HEK293T (cell line): ENCODE measurements around the gene TMEM132D.

Experiments used
- CTCF ChIA-PET: fragments of 350-600 bp; formaldehyde crosslinking; extraction: SDS; loops from one replicate; lab custom pipeline; 2021; ENCODE audit warnings: antibody characterized with exemption, inconsistent platforms; lab: Yijun Ruan, JAX
- POLR2A ChIA-PET: fragments of 350-600 bp; formaldehyde crosslinking; extraction: SDS; loops from one replicate; lab custom pipeline; 2020; ENCODE audit warnings: antibody characterized with exemption, inconsistent platforms; lab: Yijun Ruan, JAX
- DNase-seq: peaks from one replicate; pipeline ENCODE4 v3.0.0; 2012; ENCODE audit warnings: mixed read lengths; ENCODE audit errors: extremely low spot score
- ARNT ChIP-seq: fragments of 450-650 bp; IDR thresholded peaks from 2 replicates; pipeline ENCODE4 v1.6.1; 2017; ENCODE audit warnings: mild to moderate bottlenecking
- BHLHE40 ChIP-seq: fragments of 450-650 bp; IDR thresholded peaks from 2 replicates; pipeline ENCODE4 v1.6.1; 2016; ENCODE audit warnings: mild to moderate bottlenecking, moderate library complexity, borderline replicate concordance
- CTBP1 ChIP-seq: fragments of 450-650 bp; IDR thresholded peaks from 2 replicates; pipeline ENCODE4 v1.6.1; 2016; ENCODE audit warnings: borderline replicate concordance
- ELF4 ChIP-seq: fragments of 450-650 bp; IDR thresholded peaks from 2 replicates; pipeline ENCODE4 v1.6.1; 2017; ENCODE audit warnings: antibody characterized with exemption
- FOXA1 ChIP-seq: fragments of 450-650 bp; IDR thresholded peaks from 2 replicates; pipeline ENCODE4 v1.6.1; 2016; ENCODE audit warnings: mild to moderate bottlenecking
- FOXK2 ChIP-seq: fragments of 450-650 bp; IDR thresholded peaks from 2 replicates; pipeline ENCODE4 v1.6.1; 2016; ENCODE audit warnings: mild to moderate bottlenecking
- FOXM1 ChIP-seq: fragments of 450-650 bp; IDR thresholded peaks from 2 replicates; pipeline ENCODE4 v1.6.1; 2017; ENCODE audit warnings: mild to moderate bottlenecking, borderline replicate concordance
- HDGF ChIP-seq: fragments of 450-650 bp; IDR thresholded peaks from 2 replicates; pipeline ENCODE4 v1.6.1; 2017; ENCODE audit warnings: antibody characterized with exemption, borderline replicate concordance
- L3MBTL2 ChIP-seq: fragments of 450-650 bp; conservative IDR thresholded peaks from 2 replicates; pipeline ENCODE4 v1.6.1; 2016; ENCODE audit warnings: mild to moderate bottlenecking
- LEF1 ChIP-seq: fragments of 450-650 bp; IDR thresholded peaks from 2 replicates; pipeline ENCODE4 v1.6.1; 2017; ENCODE audit warnings: mild to moderate bottlenecking, borderline replicate concordance
- NFRKB ChIP-seq: fragments of 450-650 bp; IDR thresholded peaks from 2 replicates; pipeline ENCODE4 v1.6.1; 2016; ENCODE audit warnings: mild to moderate bottlenecking, moderate library complexity
- PKNOX1 ChIP-seq: fragments of 450-650 bp; IDR thresholded peaks from 2 replicates; pipeline ENCODE4 v1.6.1; 2016
- SP1 ChIP-seq: fragments of 450-650 bp; IDR thresholded peaks from 2 replicates; pipeline ENCODE4 v1.6.1; 2017
- SUZ12 ChIP-seq: fragments of 450-650 bp; IDR thresholded peaks from 2 replicates; pipeline ENCODE4 v1.6.1; 2016; ENCODE audit warnings: mild to moderate bottlenecking
- TARDBP ChIP-seq: fragments of 450-650 bp; IDR thresholded peaks from 2 replicates; pipeline ENCODE4 v1.6.1; 2016
- ZNF384 ChIP-seq: fragments of 450-650 bp; IDR thresholded peaks from 2 replicates; pipeline ENCODE4 v1.6.1; 2016

TMEM132D gene

GRCh38 chr12:129706716-129707115, 197.1 kb downstream of the TMEM132D start:
- POLR2A ChIA-PET: no interaction called here

GRCh38 chr12:129704232-129704830, 199.5 kb downstream of the TMEM132D start:
- no peak for DNase-seq
- ChIA-PET POLR2A (no interaction called here), CTCF (no interaction called here)
- no peak for TF ChIP-seq ZNF384
- no peak for TF ChIP-seq CTBP1
- no peak for TF ChIP-seq HDGF
- TF ChIP-seq BHLHE40: no peak
- no peak for TF ChIP-seq FOXM1
- no peak for TF ChIP-seq PKNOX1
- TF ChIP-seq SUZ12: no peak
- no peak for TF ChIP-seq NFRKB
- TF ChIP-seq ARNT: no peak
- no peak for TF ChIP-seq L3MBTL2
- no peak for TF ChIP-seq TARDBP
- no peak for TF ChIP-seq SP1
- TF ChIP-seq FOXK2: no peak
- no peak for TF ChIP-seq FOXA1
- no peak for TF ChIP-seq ELF4
- TF ChIP-seq LEF1: no peak

More at GRCh38 chr12:129706716-129707115, 197.1 kb downstream of the TMEM132D start:
- DNase-seq: no peak
- CTCF ChIA-PET: no interaction called here
- TF ChIP-seq SUZ12 (no peak), FOXM1 (no peak), FOXA1 (no peak), ELF4 (no peak), FOXK2 (no peak), LEF1 (no peak), TARDBP (no peak), L3MBTL2 (no peak), SP1 (no peak), PKNOX1 (no peak)

GRCh38 chr12:129701631-129702101, 202.2 kb downstream of the TMEM132D start:
- POLR2A ChIA-PET: no interaction called here
- TF ChIP-seq ZNF384: no peak
- TF ChIP-seq ELF4: no peak
- no peak for TF ChIP-seq FOXM1
- TF ChIP-seq NFRKB: no peak
- TF ChIP-seq BHLHE40: no peak
- TF ChIP-seq TARDBP: no peak
- no peak for TF ChIP-seq FOXA1
- TF ChIP-seq CTBP1: no peak
- TF ChIP-seq L3MBTL2: no peak
- CTCF ChIA-PET: no interaction called here
- DNase-seq: no peak

- TF ChIP-seq FOXK2: no peak
- no peak for TF ChIP-seq FOXA1
- no peak for TF ChIP-seq BHLHE40
- no peak for TF ChIP-seq SUZ12
- no peak for TF ChIP-seq FOXM1
- no peak for TF ChIP-seq TARDBP
- no peak for TF ChIP-seq HDGF
- TF ChIP-seq ZNF384: no peak
- ChIA-PET CTCF (no interaction called here), POLR2A (no interaction called here)
- no peak for DNase-seq
These were observed 203.8 kb downstream of the TMEM132D start for GRCh38 chr12:129700036-129700435.

GRCh38 chr12:129696926-129697325, 206.9 kb downstream of the TMEM132D start:
- DNase-seq: no peak
- POLR2A ChIA-PET: no interaction called here
- TF ChIP-seq NFRKB (no peak), ZNF384 (no peak), BHLHE40 (no peak), FOXM1 (no peak), TARDBP (no peak), SP1 (no peak), FOXK2 (no peak), ELF4 (no peak)
- CTCF ChIA-PET: no interaction called here

- no peak for TF ChIP-seq TARDBP
- no peak for TF ChIP-seq ARNT
- TF ChIP-seq ELF4: no peak
- no peak for TF ChIP-seq SUZ12
- no peak for TF ChIP-seq L3MBTL2
- no peak for TF ChIP-seq CTBP1
- TF ChIP-seq FOXA1: no peak
- TF ChIP-seq LEF1: no peak
- TF ChIP-seq ZNF384: no peak
- no peak for TF ChIP-seq PKNOX1
- no peak for TF ChIP-seq FOXK2
- no peak for TF ChIP-seq BHLHE40
- no peak for TF ChIP-seq HDGF
- no peak for TF ChIP-seq NFRKB
- TF ChIP-seq FOXM1: no peak
- no peak for TF ChIP-seq SP1
- POLR2A ChIA-PET: no interaction called here
- CTCF ChIA-PET: no interaction called here
- DNase-seq: no peak
These were observed 207.4 kb downstream of the TMEM132D start for GRCh38 chr12:129696405-129696804.
